ENCODE data around the gene CNN2.

- no peak for TF ChIP-seq GATA2 (IDR thresholded peaks at IDR 0.05; ENCODE audit: low read depth, low read length)
- no peak for TF ChIP-seq GATA3 (IDR thresholded peaks at IDR 0.05; ENCODE audit: low read depth, low read length)
Observed at GRCh38 chr19:991932-992669, 34.3 kb upstream of the CNN2 start.
